A549 (cell line): ENCODE data around the gene UBE2N.

Experiments used
- BHLHE40 ChIP-seq: IDR thresholded peaks from 2 replicates; pipeline ENCODE4 v1.6.1; 2012; ENCODE audit warnings: low read depth, low read length, inconsistent platforms
- CEBPB ChIP-seq, 2 experiments: fragments of >200 bp in 1 of 2; sonication (Bioruptor Twin) in 1 of 2; formaldehyde crosslinking in 1 of 2; IDR thresholded peaks; 2 replicates each; pipeline ENCODE4 v1.6.1; 2012 to 2016
- CHD4 ChIP-seq: fragments of 200-600 bp; sonication (generic); IDR thresholded peaks from 2 replicates; pipeline ENCODE4 v1.6.1; 2016; ENCODE audit warnings: antibody characterized with exemption, mild to moderate bottlenecking, borderline replicate concordance
- CTCF ChIP-seq: fragments of >200 bp; sonication (Bioruptor Twin); formaldehyde crosslinking; IDR thresholded peaks from 3 replicates; pipeline ENCODE4 v1.5.1; 2016
- ELK1 ChIP-seq: fragments of 150-350 bp; IDR thresholded peaks from 2 replicates; pipeline ENCODE4 v1.6.1; 2014; ENCODE audit warnings: low read depth, mild to moderate bottlenecking, low read length
- EP300 ChIP-seq, 2 experiments: fragments of >200 bp; sonication (Bioruptor Twin); formaldehyde crosslinking; IDR thresholded peaks; 2 replicates in 1 of 2; 3 replicates in 1 of 2; pipeline ENCODE4 v1.6.1; 2016 to 2017
- HMGXB4 ChIP-seq: fragments of 250-450 bp; sonication (Bioruptor Pico); IDR thresholded peaks from 2 replicates; pipeline ENCODE4 v1.5.0; 2021; ENCODE audit warnings: mild to moderate bottlenecking, moderate library complexity, borderline replicate concordance
- KDM1A ChIP-seq: fragments of 200-600 bp; sonication (generic); IDR thresholded peaks from 2 replicates; pipeline ENCODE4 v1.6.1; 2016; ENCODE audit warnings: low read depth, mild to moderate bottlenecking
- PHF8 ChIP-seq: fragments of 200-600 bp; sonication (generic); IDR thresholded peaks from 2 replicates; pipeline ENCODE4 v1.6.1; 2016; ENCODE audit warnings: low read depth, mild to moderate bottlenecking, antibody characterized with exemption, moderate library complexity, borderline replicate concordance
- POLR2A ChIP-seq: IDR thresholded peaks from 2 replicates; pipeline ENCODE4 v1.6.1; 2012; ENCODE audit warnings: mild to moderate bottlenecking, low read length
- RARB ChIP-seq: fragments of 250-450 bp; sonication (Bioruptor Pico); IDR thresholded peaks from 2 replicates; pipeline ENCODE4 v1.8.0; 2021; ENCODE audit warnings: mild to moderate bottlenecking, moderate library complexity
- RCOR1 ChIP-seq: fragments of 150-350 bp; IDR thresholded peaks from 2 replicates; pipeline ENCODE4 v1.6.1; 2014; ENCODE audit warnings: antibody characterized with exemption, low read length, low read depth
- USF2 ChIP-seq: fragments of 450-650 bp; IDR thresholded peaks from 2 replicates; pipeline ENCODE4 v1.6.1; 2014; ENCODE audit warnings: antibody characterized with exemption

GRCh38 chr12:93476555-93476954 lies 34.8 kb upstream of the UBE2N start:
- TF ChIP-seq CHD4 (no peak), CTCF (no peak), RARB (CRISPR knock-in tag) (no peak), KDM1A (no peak), BHLHE40 (no peak), USF2 (no peak), ELK1 (no peak), POLR2A (no peak), HMGXB4 (CRISPR knock-in tag) (no peak), PHF8 (no peak), CEBPB (IDR thresholded peaks at IDR 0.05) (no peak), RCOR1 (no peak), EP300 (IDR thresholded peaks at IDR 0.05) (no peak)
